Activated CD8-positive, alpha-beta memory T cell treated with anti-CD3 and anti-CD28 coated beads, Interleukin-2, amount 50 U/mL, for 24 hours (primary cell): ENCODE results near the gene TOM1L1.

Source experiments
- DNase-seq: peaks from one replicate; pipeline ENCODE4 v3.0.0-alpha.2; 2020; ENCODE audit errors: extremely low read depth

Gene TOM1L1

DNA sequence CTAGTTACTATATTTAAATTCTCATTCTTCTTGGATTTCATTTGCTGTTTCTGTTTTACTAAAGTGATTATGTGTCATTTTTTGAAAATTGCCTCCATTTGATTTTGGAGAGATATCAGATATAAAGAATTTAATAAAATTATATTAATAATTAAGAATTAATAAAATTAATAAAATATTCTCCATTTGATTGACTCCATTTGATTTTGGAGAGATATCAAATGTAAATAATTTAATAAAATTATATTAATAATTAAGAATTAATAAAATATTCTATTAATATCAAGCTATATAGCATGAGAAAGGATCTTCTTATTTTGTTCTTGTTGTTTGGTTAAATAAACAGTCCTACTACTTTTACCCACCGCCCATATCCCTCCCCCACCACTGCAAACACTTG lies 90.9 kb downstream of the TOM1L1 start:
- DNase-seq, result no peak

DNA sequence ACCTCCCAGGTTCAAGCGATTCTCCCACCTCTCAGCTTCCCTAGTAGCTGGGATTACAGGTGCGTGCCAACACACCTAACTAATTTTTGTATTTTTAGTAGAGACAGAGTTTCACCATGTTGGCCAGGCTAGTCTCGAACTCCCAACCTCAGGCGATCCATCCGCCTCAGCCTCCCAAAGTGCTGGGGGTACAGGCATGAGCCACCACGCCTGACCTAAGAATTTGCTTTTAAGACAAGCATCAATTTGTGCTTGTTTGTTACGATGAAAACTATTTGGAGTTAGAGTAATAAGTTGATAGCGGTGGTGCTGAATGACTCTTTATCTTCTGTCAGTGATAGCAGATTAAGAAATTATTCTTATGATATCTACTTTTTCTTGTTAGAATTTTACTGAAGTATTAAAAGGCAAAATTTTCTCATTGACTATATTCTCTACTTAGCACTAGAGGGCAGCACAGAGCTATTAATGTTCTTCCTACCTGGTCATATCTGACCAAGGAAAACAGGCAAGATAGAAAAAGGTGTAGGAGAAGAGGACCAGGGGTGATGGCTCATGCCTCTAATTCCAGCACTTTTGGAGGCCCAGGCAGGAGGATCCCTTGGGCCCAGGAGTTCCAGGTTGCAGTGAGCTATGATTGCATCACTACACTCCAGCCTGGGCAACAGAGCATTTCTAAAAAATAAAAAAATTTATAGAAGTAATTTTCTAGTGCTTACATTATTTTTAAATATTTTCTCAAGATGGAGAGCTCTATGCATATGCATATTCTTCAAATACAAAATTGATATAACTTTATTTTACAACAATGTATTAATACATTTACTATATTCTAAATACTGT lies 92.4 kb downstream of the TOM1L1 start:
- no peak for DNase-seq

DNA sequence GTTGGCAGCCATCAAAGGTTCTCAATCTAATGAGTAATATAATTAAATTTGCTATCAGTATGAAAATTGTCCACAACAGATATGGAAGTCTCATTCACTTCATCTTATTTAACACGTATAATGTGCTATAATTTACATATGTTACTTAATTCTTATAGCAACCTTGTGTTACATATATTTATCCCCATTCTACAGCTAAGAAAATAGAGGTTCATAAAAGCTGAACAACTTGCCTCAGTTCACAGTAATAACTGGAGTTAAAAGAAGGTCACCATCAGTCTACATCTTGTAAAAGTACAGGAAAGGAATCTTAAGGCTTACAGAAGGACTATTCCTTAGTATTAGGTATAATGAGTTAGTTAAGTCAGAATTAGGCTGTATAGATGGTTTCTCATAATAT lies 95.8 kb downstream of the TOM1L1 start:
- DNase-seq, result no peak

DNA sequence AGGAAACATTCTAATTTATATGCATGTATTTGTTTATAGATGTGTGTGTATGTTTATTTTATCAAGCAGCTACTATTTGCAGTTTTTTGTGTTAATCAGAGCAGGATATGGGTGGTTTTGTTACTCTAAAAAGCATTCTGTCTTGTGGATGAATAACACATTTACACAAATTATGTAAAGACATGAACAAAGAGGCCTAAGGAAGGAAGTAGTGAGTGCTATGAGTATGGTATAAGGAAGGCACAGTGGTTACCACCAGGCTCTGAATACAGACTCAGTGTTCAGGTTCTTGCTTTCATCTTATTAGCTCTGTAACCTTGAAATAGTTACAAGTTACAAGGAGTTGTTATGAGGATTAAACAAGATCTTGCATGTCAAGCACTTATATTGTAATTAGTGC lies 101.8 kb downstream of the TOM1L1 start:
- DNase-seq, result no peak

DNA sequence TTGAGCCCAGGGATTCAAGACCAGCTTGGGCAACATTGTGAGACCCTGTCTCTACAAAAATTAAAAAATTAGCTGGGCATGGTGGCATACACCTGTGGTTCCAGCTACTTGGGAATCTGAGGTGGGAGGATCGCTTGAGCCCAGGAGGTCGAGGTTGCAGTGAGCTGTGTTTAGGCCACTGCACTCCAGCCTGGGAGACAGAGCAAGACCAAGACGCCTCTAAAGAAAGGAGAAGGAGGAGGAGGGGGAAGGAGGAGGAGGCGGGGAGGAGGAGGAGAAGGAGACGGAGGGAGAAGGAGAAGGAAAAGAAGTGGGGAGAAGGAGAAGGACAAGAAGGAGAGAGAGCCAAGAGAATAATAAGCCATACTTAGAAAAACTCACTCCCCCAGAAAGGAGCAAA lies 103.8 kb downstream of the TOM1L1 start:
- DNase-seq, result no peak

DNA sequence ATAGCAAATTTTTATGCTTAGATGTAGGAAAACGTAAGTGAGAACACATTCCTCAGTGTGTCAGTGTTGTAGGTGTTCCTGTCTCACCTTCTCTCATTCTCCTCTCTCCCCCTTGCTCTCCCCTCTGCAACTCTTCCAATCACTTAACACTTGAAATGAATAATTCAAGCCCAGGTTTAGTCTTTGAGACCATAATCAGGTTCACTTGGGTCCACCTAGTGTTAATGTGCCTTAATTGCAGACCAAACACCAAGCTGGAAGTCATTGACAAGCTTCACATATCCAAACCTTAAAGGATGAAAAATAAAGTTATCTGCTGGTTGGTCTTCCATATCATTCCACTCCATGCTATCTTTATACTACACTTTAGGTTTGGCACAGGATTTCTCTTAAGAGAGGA lies 104.9 kb downstream of the TOM1L1 start:
- no peak for DNase-seq
